Thyroid gland (tissue), 4 donors: ENCODE results near the gene GSTT2. TPM values are rescaled to one million over a fixed set of nuclear protein-coding genes. Genes with fewer than 3 reads are reported as not detected.
A peak's percentile ranks its signal among the peaks of the same experiment; 100 is the strongest.
"Not testable (repeated sequence)": the region's sequence is repeated elsewhere in the genome, so short reads cannot be mapped to it uniquely, and the experiment has no call there.

ENCODE experiments used
- DNase-seq, 2 donors: peaks; one replicate each; pipeline ENCODE4 v3.0.0-alpha.2; 2019
- H3K27ac ChIP-seq, 3 donors: fragments of 200-600 bp; sonication (generic); 1 replicate in 2 of 3; 2 replicates in 1 of 3; pipeline ENCODE4 v1.5.1; 2016 to 2019; ENCODE audit warnings: mild to moderate bottlenecking in 1 of 3, moderate library complexity in 1 of 3
- H3K27me3 ChIP-seq: fragments of 200-600 bp; sonication (generic); one replicate; pipeline ENCODE4 v1.5.1; 2019
- H3K36me3 ChIP-seq, 2 donors: fragments of 200-600 bp; sonication (generic); one replicate each; pipeline ENCODE4 v1.5.1; 2016 to 2019
- H3K4me1 ChIP-seq, 2 donors: fragments of 200-600 bp; sonication (generic); one replicate each; pipeline ENCODE4 v1.5.1; 2017 to 2019
- H3K4me3 ChIP-seq, 3 donors: fragments of 200-600 bp; sonication (generic); replicated peaks in 1 of 3; 1 replicate in 2 of 3; 2 replicates in 1 of 3; pipeline ENCODE4 v1.5.1; 2016; ENCODE audit warnings: mild to moderate bottlenecking in 1 of 3
- H3K9me3 ChIP-seq: fragments of 200-600 bp; sonication (generic); one replicate; pipeline ENCODE4 v1.5.1; 2017
- WGBS, 2 donors: methylation state at CpG; one replicate each; pipeline ENCODE4 v1.1.5; 2017; 5-methylcytosine and 5-hydroxymethylcytosine counted together
- intact Hi-C: fragments of 100-400 bp; cut with DNase I; formaldehyde crosslinking; loops from one replicate; pipeline ENCODE4 v1.15.1; 2023
- total RNA-seq, 4 donors: library from RNA; depleted of rRNA; stranded (reverse); fragments of >200 nt; gene quantifications; one replicate each; pipeline ENCODE4 v1.2.3, GENCODE V29; 2016
- TF ChIP-seq, protein P1 (sequence below), 6 experiments: fragments of 200-600 bp in 3 of 6; fragments of 450-650 bp in 3 of 6; sonication (generic) in 3 of 6; IDR thresholded peaks; one replicate each; pipeline ENCODE4 v1.5.1; 2016 to 2019; ENCODE audit warnings: antibody characterized with exemption in 6 of 6, mild to moderate bottlenecking in 2 of 6, inconsistent platforms in 1 of 6, moderate library complexity in 1 of 6

Gene GSTT2
- total RNA-seq, 4 donors from 2014 or later = 0.40 to 1.9 TPM; not detected in 2

- H3K4me1 ChIP-seq, H3K27ac ChIP-seq, DNase-seq, H3K27me3 ChIP-seq, H3K36me3 ChIP-seq, H3K9me3 ChIP-seq, H3K4me3 ChIP-seq: not testable (repeated sequence)
- intact Hi-C loops = loop anchor here (10.0 kb wide), 2 partner anchors 220 to 310 kb away; no protein-coding TSS in a partner anchor
- WGBS, 2 donors = 57 to 69% methylated on average over 5 to 6 of the region's 6 CpGs
These were observed 25.0 kb upstream of the GSTT2 start for GRCh38 chr22:23954991-23955305.

- not testable (repeated sequence) for DNase-seq, H3K27me3 ChIP-seq, H3K4me3 ChIP-seq, H3K9me3 ChIP-seq, H3K36me3 ChIP-seq, H3K27ac ChIP-seq, H3K4me1 ChIP-seq
- 55 to 65% methylated on average over 8 of the region's 8 CpGs for WGBS, 2 donors
- intact Hi-C loops = loop anchor here (10.0 kb wide), 2 partner anchors 219 to 309 kb away; no protein-coding TSS in a partner anchor
These were observed 24.0 kb upstream of the GSTT2 start for GRCh38 chr22:23955886-23956285.

DNA sequence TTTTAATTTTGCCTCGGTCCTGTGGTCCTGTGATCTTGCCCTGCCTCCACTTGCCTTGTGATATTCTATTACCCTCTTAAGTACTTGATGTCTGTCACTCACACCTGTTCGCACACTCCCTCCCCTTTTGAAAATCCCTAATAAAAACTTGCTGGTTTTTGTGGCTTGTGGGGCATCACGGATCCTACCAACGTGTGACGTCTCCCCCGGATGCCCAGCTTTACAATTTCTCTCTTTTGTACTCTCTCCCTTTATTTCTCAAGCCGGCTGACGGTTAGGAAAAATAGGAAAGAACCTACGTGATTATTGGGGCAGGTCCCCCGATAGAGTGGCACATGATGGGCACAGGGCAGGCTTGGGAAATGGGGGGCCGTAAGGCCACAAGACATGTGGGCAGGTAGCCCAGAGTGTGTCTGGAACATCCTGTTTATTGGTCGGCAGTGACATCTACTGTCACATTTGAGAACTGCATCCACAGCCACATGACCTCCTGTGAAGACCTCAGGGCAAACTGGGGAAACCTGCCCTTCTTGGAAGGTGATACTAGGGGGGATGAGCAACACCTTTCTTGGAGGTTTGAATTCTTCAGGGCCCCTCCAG lies 23.5 kb upstream of the GSTT2 start:
- H3K36me3 ChIP-seq, H3K27me3 ChIP-seq, H3K4me3 ChIP-seq, H3K9me3 ChIP-seq, H3K4me1 ChIP-seq, H3K27ac ChIP-seq: not testable (repeated sequence)
- 27 to 28% methylated on average over 12 of the region's 12 CpGs for WGBS, 2 donors
- TF ChIP-seq, protein P1, sequence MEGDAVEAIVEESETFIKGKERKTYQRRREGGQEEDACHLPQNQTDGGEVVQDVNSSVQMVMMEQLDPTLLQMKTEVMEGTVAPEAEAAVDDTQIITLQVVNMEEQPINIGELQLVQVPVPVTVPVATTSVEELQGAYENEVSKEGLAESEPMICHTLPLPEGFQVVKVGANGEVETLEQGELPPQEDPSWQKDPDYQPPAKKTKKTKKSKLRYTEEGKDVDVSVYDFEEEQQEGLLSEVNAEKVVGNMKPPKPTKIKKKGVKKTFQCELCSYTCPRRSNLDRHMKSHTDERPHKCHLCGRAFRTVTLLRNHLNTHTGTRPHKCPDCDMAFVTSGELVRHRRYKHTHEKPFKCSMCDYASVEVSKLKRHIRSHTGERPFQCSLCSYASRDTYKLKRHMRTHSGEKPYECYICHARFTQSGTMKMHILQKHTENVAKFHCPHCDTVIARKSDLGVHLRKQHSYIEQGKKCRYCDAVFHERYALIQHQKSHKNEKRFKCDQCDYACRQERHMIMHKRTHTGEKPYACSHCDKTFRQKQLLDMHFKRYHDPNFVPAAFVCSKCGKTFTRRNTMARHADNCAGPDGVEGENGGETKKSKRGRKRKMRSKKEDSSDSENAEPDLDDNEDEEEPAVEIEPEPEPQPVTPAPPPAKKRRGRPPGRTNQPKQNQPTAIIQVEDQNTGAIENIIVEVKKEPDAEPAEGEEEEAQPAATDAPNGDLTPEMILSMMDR (IDR thresholded peaks at IDR 0.05) = peak; percentile 62 to 92 (median 86)
- DNase-seq = peak; percentile 72 to 81
- intact Hi-C loops = loop anchor here (10.0 kb wide), 2 partner anchors 218 to 308 kb away; no protein-coding TSS in a partner anchor

DNA sequence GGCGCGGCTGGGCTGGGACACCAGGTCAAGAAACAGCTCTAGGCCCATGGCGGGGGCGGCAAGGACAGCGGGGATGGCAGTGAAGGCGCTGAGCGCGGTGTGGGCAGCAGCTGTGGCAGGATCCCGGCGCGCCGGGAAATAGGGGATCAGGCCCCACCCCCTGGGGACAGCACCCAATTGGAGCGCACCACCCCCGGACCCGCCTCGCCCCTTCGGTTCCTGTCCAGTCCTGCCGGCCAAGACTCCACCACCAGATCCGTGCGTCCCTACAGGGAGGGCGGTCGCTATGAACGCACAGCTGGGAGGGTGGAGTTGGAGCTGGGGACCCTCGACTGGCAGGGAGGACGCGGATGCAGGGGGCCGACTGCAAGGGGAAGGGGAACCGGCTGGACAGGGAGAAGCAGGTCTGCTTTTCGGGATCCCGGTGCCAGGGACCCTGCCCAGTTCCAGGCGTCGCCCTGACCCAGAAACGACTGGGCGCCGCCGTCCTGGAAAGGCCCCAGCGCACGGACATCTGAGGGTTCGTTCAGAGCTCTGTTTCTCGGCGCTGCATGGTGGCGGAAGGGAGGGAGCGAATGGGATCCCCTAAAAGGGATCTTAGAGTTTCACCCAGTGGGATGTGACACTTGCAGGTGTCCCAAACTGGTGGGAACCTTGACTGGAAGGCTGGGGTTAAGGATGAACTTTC lies 18.7 kb upstream of the GSTT2 start, which contains the start of gene GSTT2B:
TSS of gene GSTT2B (minus strand) at position 112 of the 688 bp plus-strand sequence. CDS start at position 48, 64 bp downstream.
- H3K9me3 ChIP-seq, H3K4me1 ChIP-seq, H3K36me3 ChIP-seq, DNase-seq, H3K27me3 ChIP-seq, intact Hi-C loops, H3K4me3 ChIP-seq, H3K27ac ChIP-seq: not testable (repeated sequence)
- no CpG with 5 or more reads among the region's 43 CpGs for WGBS, 2 donors

GRCh38 chr22:23966094-23966493 lies 13.8 kb upstream of the GSTT2 start:
- no CpG with 5 or more reads among the region's 18 CpGs for WGBS, 2 donors

GRCh38 chr22:23966568-23966967 lies 13.4 kb upstream of the GSTT2 start, which contains the start of gene DDTL:
Gene DDTL (plus strand): TSS chr22:23966888. CDS start chr22:23966915, 27 bp downstream.
- intact Hi-C loops, H3K27ac ChIP-seq: not testable (repeated sequence)
- no CpG with 5 or more reads among the region's 30 CpGs for WGBS, 2 donors

More at GRCh38 chr22:23966094-23966493, 13.8 kb upstream of the GSTT2 start:
- H3K36me3 ChIP-seq, H3K4me3 ChIP-seq, H3K27me3 ChIP-seq, H3K27ac ChIP-seq, DNase-seq, H3K4me1 ChIP-seq, intact Hi-C loops, H3K9me3 ChIP-seq: not testable (repeated sequence)

GRCh38 chr22:23969071-23969470 lies 10.9 kb upstream of the GSTT2 start:
- Histone ChIP-seq H3K9me3 (no peaks in the 10 kb centered on the region), H3K36me3 (peaks cover 8 to 16% of the 10 kb centered on the region in 2 donors), H3K27ac (no peak overlapping the region), H3K27me3 (no peaks in the 10 kb centered on the region), H3K4me3 (no peak overlapping the region), H3K4me1 (no peaks in the 10 kb centered on the region)
- intact Hi-C loops = no loop called here
- 93 to 95% methylated on average over 2 to 3 of the region's 3 CpGs for WGBS, 2 donors
- no peak for DNase-seq
- TF ChIP-seq, protein P1 (IDR thresholded peaks at IDR 0.05) = no peak

More at GRCh38 chr22:23966568-23966967, 13.4 kb upstream of the GSTT2 start, which contains the start of gene DDTL:
- not testable (repeated sequence) for H3K27me3 ChIP-seq, H3K4me3 ChIP-seq, DNase-seq, H3K4me1 ChIP-seq, H3K9me3 ChIP-seq
- peaks cover 6 to 14% of the 10 kb centered on the region in 2 donors for H3K36me3 ChIP-seq
